Neural cell (in vitro differentiated cells): ENCODE data around the gene CCDC149. TPM values are rescaled to one million over a fixed set of nuclear protein-coding genes. Genes with fewer than 3 reads are reported as not detected.

Experiments used
- H2AFZ ChIP-seq: fragments of 200-600, 300-800 bp; sonication (generic), shearing (Covaris generic); 2 replicates; pipeline ENCODE4 v1.6.0; 2014; ENCODE audit warnings: low read depth, mild to moderate bottlenecking, antibody characterized with exemption, low read length, moderate library complexity
- H3F3A ChIP-seq: fragments of 200-600 bp; shearing (Covaris generic); 2 replicates; pipeline ENCODE4 v1.6.1; 2016; ENCODE audit warnings: mild to moderate bottlenecking, moderate library complexity, mixed read lengths, antibody characterized with exemption, low read length; ENCODE audit not compliant: insufficient read depth, poor library complexity, severe bottlenecking
- H3K27ac ChIP-seq: fragments of 200-600, 300-800 bp; sonication (generic), shearing (Covaris generic); 2 replicates; pipeline ENCODE4 v1.5.1; 2014; ENCODE audit warnings: mild to moderate bottlenecking, low read length, moderate library complexity
- H3K27me3 ChIP-seq: fragments of 300-800, 200-600 bp; sonication (generic), shearing (Covaris generic); 2 replicates; pipeline ENCODE4 v1.6.0; 2014; ENCODE audit warnings: mild to moderate bottlenecking, low read depth, low read length, moderate library complexity; ENCODE audit not compliant: insufficient read depth
- H3K36me3 ChIP-seq: fragments of 300-800, 200-600 bp; sonication (generic), shearing (Covaris generic); 2 replicates; pipeline ENCODE4 v1.5.1; 2014; ENCODE audit warnings: mild to moderate bottlenecking, antibody characterized with exemption, low read length, moderate library complexity; ENCODE audit not compliant: insufficient read depth
- H3K4me2 ChIP-seq: fragments of 300-800, 200-600 bp; sonication (generic), shearing (Covaris generic); 2 replicates; pipeline ENCODE4 v1.6.0; 2014; ENCODE audit warnings: mild to moderate bottlenecking, low read length
- H3K4me3 ChIP-seq: fragments of 300-800, 200-600 bp; sonication (generic), shearing (Covaris generic); 2 replicates; pipeline ENCODE4 v1.5.1; 2014; ENCODE audit warnings: mild to moderate bottlenecking, low read length, moderate library complexity
- H3K79me2 ChIP-seq: fragments of 200-600 bp; shearing (Covaris generic); replicated peaks from 2 replicates; pipeline ENCODE4 v1.6.0; 2014; ENCODE audit warnings: mild to moderate bottlenecking, low read length, moderate library complexity; ENCODE audit not compliant: insufficient read depth
- H3K9ac ChIP-seq: fragments of 300-800, 200-600 bp; sonication (generic), shearing (Covaris generic); 2 replicates; pipeline ENCODE4 v1.6.1; 2016; ENCODE audit warnings: mild to moderate bottlenecking, low read length, mixed read lengths
- H3K9me2 ChIP-seq: fragments of 200-600 bp; shearing (Covaris generic); 2 replicates; pipeline ENCODE4 v1.6.1; 2016; ENCODE audit warnings: mild to moderate bottlenecking, low read length, mixed read lengths; ENCODE audit not compliant: insufficient read depth
- H3K9me3 ChIP-seq: fragments of 200-600, 300-800 bp; sonication (generic), shearing (Covaris generic); 2 replicates; pipeline ENCODE4 v1.6.1; 2016; ENCODE audit warnings: mild to moderate bottlenecking, mixed run types, low read length, moderate library complexity, mixed read lengths
- H4K20me1 ChIP-seq: fragments of 200-600 bp; shearing (Covaris generic); 2 replicates; pipeline ENCODE4 v1.6.1; 2016; ENCODE audit warnings: mild to moderate bottlenecking, mixed run types; ENCODE audit not compliant: insufficient read depth
- EP300 ChIP-seq: fragments of 450-650 bp; conservative IDR thresholded peaks from 2 replicates; pipeline ENCODE4 v1.6.1; 2014; ENCODE audit warnings: antibody characterized with exemption, mild to moderate bottlenecking, moderate library complexity; ENCODE audit not compliant: poor library complexity, severe bottlenecking
- EZH2 ChIP-seq: fragments of 200-600, 300-800 bp; shearing (Covaris generic), sonication (generic); IDR thresholded peaks from 2 replicates; pipeline ENCODE4 v1.6.1; 2014; ENCODE audit warnings: antibody characterized with exemption, low read length, borderline replicate concordance, mild to moderate bottlenecking; ENCODE audit not compliant: insufficient read depth, poor library complexity, severe bottlenecking
- MXI1 ChIP-seq: fragments of 450-650 bp; conservative IDR thresholded peaks from 2 replicates; pipeline ENCODE4 v1.6.1; 2014; ENCODE audit warnings: antibody characterized with exemption, mild to moderate bottlenecking; ENCODE audit not compliant: poor library complexity, severe bottlenecking
- POLR2AphosphoS5 ChIP-seq: IDR thresholded peaks from 2 replicates; pipeline ENCODE4 v1.6.1; 2012
- RAD21 ChIP-seq: fragments of 450-650 bp; conservative IDR thresholded peaks from 2 replicates; pipeline ENCODE4 v1.6.1; 2014; ENCODE audit warnings: antibody characterized with exemption, mild to moderate bottlenecking, moderate library complexity
- SMC3 ChIP-seq: fragments of 450-650 bp; conservative IDR thresholded peaks from 2 replicates; pipeline ENCODE4 v1.6.1; 2014; ENCODE audit warnings: antibody characterized with exemption, mild to moderate bottlenecking, moderate library complexity; ENCODE audit not compliant: poor library complexity
- TAF1 ChIP-seq: IDR thresholded peaks from 2 replicates; pipeline ENCODE4 v1.6.1; 2012; ENCODE audit warnings: low read depth
- polyA plus RNA-seq: library from polyadenylated mRNA; depleted of rRNA; stranded (reverse); fragments of >200 nt; gene quantifications from 2 replicates; pipeline ENCODE4 v1.2.3, GENCODE V29; 2014
- TF ChIP-seq, protein P1 (sequence below): IDR thresholded peaks from 2 replicates; pipeline ENCODE4 v1.6.1; 2012; ENCODE audit warnings: borderline replicate concordance
- TF ChIP-seq, protein P2 (sequence below): fragments of 450-650 bp; IDR thresholded peaks from 2 replicates; pipeline ENCODE4 v1.5.1; 2014; ENCODE audit warnings: antibody characterized with exemption, mild to moderate bottlenecking, moderate library complexity; ENCODE audit not compliant: poor library complexity, severe bottlenecking

CCDC149 gene
- polyA plus RNA-seq, 1 donor from 2014 or later: 6.6 TPM

DNA sequence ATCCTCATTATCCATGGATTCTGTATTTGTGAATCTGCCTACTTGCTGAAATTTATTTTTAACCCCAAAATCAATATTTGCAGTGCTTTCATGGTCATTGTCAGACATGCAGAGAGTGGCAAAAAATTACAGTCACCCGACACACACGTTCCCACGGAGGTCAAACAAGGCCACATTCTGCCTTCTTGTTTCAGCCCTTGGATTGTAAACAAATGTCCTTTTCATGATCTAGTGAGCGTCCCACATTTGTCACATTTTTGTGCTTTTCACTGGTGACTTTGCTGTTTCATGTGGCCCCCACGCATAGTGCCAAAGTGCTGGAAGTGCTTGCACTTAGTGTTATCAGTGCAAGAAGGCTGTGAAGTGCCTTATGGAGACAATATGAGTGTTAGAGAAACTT lies 72.5 kb downstream of the CCDC149 start:
- Histone ChIP-seq H3K4me3 (no peak overlapping the region), H3K9me2 (no peaks in the 10 kb centered on the region), H2AFZ (no peak overlapping the region), H3K79me2 (no peaks in the 10 kb centered on the region), H3K4me2 (no peak overlapping the region), H3F3A (no peaks in the 10 kb centered on the region), H3K9me3 (no peaks in the 10 kb centered on the region), H3K27me3 (no peaks in the 10 kb centered on the region), H3K9ac (no peak overlapping the region), H3K27ac (no peak overlapping the region), H4K20me1 (no peaks in the 10 kb centered on the region), H3K36me3 (peaks cover 4% of the 10 kb centered on the region)
- no peak for TF ChIP-seq POLR2AphosphoS5
- no peak for TF ChIP-seq EP300
- no peak for TF ChIP-seq RAD21
- TF ChIP-seq SMC3: no peak
- TF ChIP-seq, protein P1, sequence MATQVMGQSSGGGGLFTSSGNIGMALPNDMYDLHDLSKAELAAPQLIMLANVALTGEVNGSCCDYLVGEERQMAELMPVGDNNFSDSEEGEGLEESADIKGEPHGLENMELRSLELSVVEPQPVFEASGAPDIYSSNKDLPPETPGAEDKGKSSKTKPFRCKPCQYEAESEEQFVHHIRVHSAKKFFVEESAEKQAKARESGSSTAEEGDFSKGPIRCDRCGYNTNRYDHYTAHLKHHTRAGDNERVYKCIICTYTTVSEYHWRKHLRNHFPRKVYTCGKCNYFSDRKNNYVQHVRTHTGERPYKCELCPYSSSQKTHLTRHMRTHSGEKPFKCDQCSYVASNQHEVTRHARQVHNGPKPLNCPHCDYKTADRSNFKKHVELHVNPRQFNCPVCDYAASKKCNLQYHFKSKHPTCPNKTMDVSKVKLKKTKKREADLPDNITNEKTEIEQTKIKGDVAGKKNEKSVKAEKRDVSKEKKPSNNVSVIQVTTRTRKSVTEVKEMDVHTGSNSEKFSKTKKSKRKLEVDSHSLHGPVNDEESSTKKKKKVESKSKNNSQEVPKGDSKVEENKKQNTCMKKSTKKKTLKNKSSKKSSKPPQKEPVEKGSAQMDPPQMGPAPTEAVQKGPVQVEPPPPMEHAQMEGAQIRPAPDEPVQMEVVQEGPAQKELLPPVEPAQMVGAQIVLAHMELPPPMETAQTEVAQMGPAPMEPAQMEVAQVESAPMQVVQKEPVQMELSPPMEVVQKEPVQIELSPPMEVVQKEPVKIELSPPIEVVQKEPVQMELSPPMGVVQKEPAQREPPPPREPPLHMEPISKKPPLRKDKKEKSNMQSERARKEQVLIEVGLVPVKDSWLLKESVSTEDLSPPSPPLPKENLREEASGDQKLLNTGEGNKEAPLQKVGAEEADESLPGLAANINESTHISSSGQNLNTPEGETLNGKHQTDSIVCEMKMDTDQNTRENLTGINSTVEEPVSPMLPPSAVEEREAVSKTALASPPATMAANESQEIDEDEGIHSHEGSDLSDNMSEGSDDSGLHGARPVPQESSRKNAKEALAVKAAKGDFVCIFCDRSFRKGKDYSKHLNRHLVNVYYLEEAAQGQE: no peak
- TF ChIP-seq, protein P2, sequence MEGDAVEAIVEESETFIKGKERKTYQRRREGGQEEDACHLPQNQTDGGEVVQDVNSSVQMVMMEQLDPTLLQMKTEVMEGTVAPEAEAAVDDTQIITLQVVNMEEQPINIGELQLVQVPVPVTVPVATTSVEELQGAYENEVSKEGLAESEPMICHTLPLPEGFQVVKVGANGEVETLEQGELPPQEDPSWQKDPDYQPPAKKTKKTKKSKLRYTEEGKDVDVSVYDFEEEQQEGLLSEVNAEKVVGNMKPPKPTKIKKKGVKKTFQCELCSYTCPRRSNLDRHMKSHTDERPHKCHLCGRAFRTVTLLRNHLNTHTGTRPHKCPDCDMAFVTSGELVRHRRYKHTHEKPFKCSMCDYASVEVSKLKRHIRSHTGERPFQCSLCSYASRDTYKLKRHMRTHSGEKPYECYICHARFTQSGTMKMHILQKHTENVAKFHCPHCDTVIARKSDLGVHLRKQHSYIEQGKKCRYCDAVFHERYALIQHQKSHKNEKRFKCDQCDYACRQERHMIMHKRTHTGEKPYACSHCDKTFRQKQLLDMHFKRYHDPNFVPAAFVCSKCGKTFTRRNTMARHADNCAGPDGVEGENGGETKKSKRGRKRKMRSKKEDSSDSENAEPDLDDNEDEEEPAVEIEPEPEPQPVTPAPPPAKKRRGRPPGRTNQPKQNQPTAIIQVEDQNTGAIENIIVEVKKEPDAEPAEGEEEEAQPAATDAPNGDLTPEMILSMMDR: no peak
- TF ChIP-seq EZH2: no peak
- TF ChIP-seq MXI1: no peak
- no peak for TF ChIP-seq TAF1

DNA sequence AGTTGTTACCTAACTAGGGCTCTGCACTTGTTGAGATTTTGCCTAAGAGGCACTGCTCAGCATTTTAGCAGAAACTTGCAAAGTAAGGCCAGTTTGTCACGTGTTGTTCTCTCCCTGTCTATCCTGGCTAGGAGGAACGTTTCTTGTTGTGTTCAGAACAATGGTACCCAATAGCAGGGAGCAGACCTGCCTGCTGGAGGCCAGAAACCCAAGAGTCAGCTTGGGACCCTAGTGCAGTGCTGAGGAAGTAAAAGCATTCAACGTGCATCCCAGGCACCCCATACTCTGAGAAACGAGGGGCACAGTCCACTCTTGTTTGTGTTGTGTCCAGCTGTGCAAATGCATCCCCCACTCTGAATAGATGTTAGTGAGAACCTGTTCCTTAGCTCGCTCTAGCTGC lies 75.1 kb downstream of the CCDC149 start:
- no peaks in the 10 kb centered on the region for H3K79me2 ChIP-seq
- no peaks in the 10 kb centered on the region for H3K9me2 ChIP-seq
- H3K9me3 ChIP-seq: no peaks in the 10 kb centered on the region
- no peaks in the 10 kb centered on the region for H3K27me3 ChIP-seq
- H3K27ac ChIP-seq: no peak overlapping the region
- no peak overlapping the region for H2AFZ ChIP-seq
- H4K20me1 ChIP-seq: no peaks in the 10 kb centered on the region
- H3F3A ChIP-seq: no peaks in the 10 kb centered on the region
- H3K36me3 ChIP-seq: peaks cover 4% of the 10 kb centered on the region
- no peak overlapping the region for H3K9ac ChIP-seq
- H3K4me2 ChIP-seq: no peak overlapping the region
- no peak overlapping the region for H3K4me3 ChIP-seq
- TF ChIP-seq, protein P1: no peak
- TF ChIP-seq, protein P2: no peak
- TF ChIP-seq EZH2 (no peak), RAD21 (no peak), SMC3 (no peak), MXI1 (no peak), EP300 (no peak), POLR2AphosphoS5 (no peak), TAF1 (no peak)
